Heart left ventricle (tissue), 13 donors: ENCODE data around the gene FAM184A.

ENCODE experiments used
- CTCF ChIP-seq, 12 donors: fragments of 200-600 bp; sonication (generic) in 4 of 12; IDR thresholded peaks; one replicate each; pipeline versions ENCODE4 v1.5.0 to v1.8.0; 2018 to 2022; ENCODE audit warnings: antibody characterized with exemption in 12 of 12, mild to moderate bottlenecking in 5 of 12
- POLR2A ChIP-seq, 2 donors: fragments of 450-650 bp; IDR thresholded peaks; one replicate each; pipeline ENCODE4 v1.6.1; 2017; ENCODE audit warnings: antibody characterized with exemption in 2 of 2, mild to moderate bottlenecking in 2 of 2, moderate library complexity in 2 of 2
- donor health status: ischemic (EF 13 %, LVEDD 7.1; RV severe dilation, severe dysfunction).
- donor health status: DM: no; HTN: yes; CAD: no.
- donor health status: DM: no; HTN: no; CAD: no.
- donor health status: ischemic (EF 25% LVEDD 6.9; RV normal size, moderate dysfunction).
- donor health status: ischemic (EF 25% LVEDD 5.7; RV mildly dilated, moderate dysfunction).
- donor health status: ischemic (EF 35%, LVEDD 5.7; RV mildly dilated, moderate dysfunction).
- donor health status: nonischemic (EF 11% LVEDD 7.7; RV severe dilation, severe dysfunction).
- donor health status: DM: yes; HTN: yes; CAD: no.
- donor health status: PGD.
- donor health status: ischemic (EF 29% LVEDD 5.4; RV normal size, mild dysfunction).
- donor health status: nonischemic (EF 23%, LVEDD 6.1; RV moderate dilation, normal function).

- no peak for TF ChIP-seq POLR2A (IDR thresholded peaks at IDR 0.05)
- TF ChIP-seq CTCF (IDR thresholded peaks at IDR 0.05), result no peak
Observed at GRCh38 chr6:119030759-119031158, 47.7 kb downstream of the FAM184A start.
